PC-3 (cell line): ENCODE results near the gene PRKCE.

ENCODE experiments used
- EZH2 ChIP-seq: fragments of 300-600 bp; sonication (generic); IDR thresholded peaks from one replicate; pipeline ENCODE4 v1.6.1; 2017; ENCODE audit warnings: antibody characterized with exemption, mild to moderate bottlenecking, low read length; ENCODE audit not compliant: unreplicated experiment
- EZH2phosphoT487 ChIP-seq: fragments of 300-600 bp; sonication (generic); IDR thresholded peaks from 2 replicates; pipeline ENCODE4 v1.6.1; 2018; ENCODE audit warnings: mild to moderate bottlenecking, antibody characterized with exemption, low read length, borderline replicate concordance
- TF ChIP-seq, protein P1 (sequence below): fragments of 300-600 bp; sonication (generic); conservative IDR thresholded peaks from 2 replicates; pipeline ENCODE4 v1.5.1; 2017; ENCODE audit warnings: antibody characterized with exemption, low read depth, mild to moderate bottlenecking, low read length

DNA sequence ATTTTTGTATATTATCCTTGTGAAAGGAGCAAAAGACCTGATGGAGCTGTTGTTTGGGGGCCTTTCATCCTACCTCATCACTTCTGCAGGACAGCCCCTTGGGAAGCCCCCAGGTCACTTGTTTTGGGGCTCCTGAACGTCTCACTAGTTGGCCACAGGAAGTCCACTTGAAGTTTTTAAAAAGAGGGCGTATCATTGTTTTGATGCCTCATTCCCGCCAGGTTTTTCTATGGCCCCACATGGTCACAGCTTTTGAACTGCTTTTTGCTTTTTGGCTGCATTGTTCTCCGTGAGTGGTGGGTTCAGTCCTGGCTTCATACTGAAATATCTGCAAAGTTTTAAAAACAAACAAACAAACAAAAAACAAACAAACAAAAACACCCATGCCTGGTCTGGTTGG is 216.3 kb downstream of the PRKCE start:
- TF ChIP-seq, protein P1, sequence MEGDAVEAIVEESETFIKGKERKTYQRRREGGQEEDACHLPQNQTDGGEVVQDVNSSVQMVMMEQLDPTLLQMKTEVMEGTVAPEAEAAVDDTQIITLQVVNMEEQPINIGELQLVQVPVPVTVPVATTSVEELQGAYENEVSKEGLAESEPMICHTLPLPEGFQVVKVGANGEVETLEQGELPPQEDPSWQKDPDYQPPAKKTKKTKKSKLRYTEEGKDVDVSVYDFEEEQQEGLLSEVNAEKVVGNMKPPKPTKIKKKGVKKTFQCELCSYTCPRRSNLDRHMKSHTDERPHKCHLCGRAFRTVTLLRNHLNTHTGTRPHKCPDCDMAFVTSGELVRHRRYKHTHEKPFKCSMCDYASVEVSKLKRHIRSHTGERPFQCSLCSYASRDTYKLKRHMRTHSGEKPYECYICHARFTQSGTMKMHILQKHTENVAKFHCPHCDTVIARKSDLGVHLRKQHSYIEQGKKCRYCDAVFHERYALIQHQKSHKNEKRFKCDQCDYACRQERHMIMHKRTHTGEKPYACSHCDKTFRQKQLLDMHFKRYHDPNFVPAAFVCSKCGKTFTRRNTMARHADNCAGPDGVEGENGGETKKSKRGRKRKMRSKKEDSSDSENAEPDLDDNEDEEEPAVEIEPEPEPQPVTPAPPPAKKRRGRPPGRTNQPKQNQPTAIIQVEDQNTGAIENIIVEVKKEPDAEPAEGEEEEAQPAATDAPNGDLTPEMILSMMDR: no peak
- TF ChIP-seq EZH2 (no peak), EZH2phosphoT487 (no peak)
